Hematopoietic multipotent progenitor cell treated with erythropoietin and hydrocortisone succinate and interleukin-3 and kit ligand, for 15 days (in vitro differentiated cells): ENCODE data around the gene NUDT6.
A peak's percentile ranks its signal among the peaks of the same experiment; 100 is the strongest.

ENCODE experiments used
- DNase-seq: peaks from one replicate; pipeline ENCODE4 v3.0.0-alpha.2; 2015; ENCODE audit warnings: low spot score

NUDT6 gene

DNA sequence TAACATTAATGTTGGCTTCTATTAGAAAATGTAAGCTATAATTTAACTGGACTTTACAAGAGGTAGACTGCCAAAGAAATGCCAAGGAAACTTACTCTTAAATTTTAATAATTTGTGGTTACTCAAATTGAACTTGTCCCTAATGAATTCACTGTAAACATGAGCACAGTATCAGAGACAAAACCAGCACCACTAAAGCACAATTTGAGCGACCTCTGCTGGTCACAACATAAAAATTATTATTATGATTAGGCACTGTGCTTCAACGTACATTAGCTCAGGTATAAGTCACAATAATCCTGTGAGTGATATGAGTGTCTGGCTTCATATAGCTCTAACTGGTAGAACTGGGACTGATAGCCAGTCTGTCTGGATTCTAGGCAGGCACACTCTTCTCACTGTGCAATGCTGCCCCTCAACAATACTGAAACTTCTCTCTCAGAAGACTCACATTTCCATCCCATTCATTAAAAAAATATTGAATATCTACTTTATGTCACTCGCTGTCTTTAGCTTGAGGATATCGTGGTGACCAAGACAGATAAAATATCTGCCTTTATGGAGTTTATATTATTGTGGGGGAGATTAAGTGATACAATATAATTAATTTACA is 8.0 kb downstream of the NUDT6 start:
- DNase-seq = peak; percentile 64

- no peak for DNase-seq
Measured at GRCh38 chr4:122912810-122913575, 9.4 kb downstream of the NUDT6 start.

GRCh38 chr4:122911588-122911987 is 10.8 kb downstream of the NUDT6 start:
- DNase-seq = no peak

- DNase-seq = no peak
Measured at GRCh38 chr4:122909683-122910082, 12.7 kb downstream of the NUDT6 start.

DNA sequence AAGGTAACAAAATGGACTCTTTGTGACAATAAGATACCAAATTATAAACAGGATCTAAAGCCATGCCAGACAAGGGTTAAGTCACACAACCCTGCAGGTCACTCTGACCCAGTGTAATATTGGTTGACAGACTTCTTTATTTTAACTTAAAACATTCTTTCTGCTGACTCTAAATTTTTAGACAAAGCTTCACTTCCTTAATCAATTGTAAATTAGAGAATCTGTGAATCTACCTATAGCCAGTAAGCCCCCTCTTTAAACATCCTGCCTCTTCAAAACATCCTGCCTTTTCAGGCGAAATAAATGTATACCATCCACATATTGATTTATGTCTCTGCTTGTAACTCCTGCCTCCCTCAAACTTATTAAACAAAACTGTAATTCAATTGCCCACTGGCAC is 14.2 kb downstream of the NUDT6 start:
- DNase-seq = no peak

DNA sequence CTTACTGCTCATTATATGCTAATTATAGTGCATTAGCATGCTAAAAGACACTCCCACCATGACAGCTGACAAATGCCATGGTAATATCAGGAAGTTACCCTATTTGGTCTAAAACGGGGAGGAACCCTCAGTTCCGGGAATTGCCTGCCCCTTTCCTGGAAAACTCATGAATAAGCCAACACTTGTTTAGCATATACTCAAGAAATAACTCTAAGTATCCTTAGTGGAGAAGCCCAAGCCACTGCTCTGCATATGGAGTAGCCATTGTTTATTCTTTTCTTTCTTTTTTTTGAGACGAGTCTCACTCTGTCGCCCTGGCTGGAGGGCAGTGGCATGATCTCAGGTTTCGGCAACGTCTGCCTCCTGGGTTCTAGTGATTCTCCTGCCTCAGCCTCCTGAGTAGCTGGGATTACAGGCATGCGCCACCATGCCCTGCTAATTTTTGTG is 15.5 kb downstream of the NUDT6 start:
- DNase-seq = peak; percentile 19

DNA sequence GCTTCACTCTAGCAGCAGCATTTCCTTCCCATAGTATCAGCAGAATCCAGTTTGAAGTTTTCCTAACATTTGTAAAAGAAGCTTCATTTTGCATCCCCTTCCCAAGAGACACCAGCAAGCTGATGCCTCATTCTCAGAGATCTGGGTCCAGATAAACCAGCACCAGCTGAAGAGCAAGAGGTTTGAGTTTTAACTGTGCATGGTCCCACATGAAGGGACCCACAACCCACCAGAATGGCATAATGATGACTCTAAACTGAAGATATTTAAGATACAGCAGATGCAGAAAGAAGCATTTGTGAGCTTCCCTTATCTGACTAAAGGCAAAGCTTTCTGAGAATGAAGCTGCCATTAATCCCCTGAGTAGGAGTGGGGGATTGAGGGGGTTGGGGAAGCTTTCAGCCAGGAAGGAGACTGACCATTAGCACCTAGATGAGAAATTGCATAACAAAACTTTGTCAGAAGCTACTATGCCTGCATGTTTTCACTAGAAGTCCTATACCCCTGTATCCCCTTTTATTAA is 18.6 kb downstream of the NUDT6 start:
- no peak for DNase-seq

DNA sequence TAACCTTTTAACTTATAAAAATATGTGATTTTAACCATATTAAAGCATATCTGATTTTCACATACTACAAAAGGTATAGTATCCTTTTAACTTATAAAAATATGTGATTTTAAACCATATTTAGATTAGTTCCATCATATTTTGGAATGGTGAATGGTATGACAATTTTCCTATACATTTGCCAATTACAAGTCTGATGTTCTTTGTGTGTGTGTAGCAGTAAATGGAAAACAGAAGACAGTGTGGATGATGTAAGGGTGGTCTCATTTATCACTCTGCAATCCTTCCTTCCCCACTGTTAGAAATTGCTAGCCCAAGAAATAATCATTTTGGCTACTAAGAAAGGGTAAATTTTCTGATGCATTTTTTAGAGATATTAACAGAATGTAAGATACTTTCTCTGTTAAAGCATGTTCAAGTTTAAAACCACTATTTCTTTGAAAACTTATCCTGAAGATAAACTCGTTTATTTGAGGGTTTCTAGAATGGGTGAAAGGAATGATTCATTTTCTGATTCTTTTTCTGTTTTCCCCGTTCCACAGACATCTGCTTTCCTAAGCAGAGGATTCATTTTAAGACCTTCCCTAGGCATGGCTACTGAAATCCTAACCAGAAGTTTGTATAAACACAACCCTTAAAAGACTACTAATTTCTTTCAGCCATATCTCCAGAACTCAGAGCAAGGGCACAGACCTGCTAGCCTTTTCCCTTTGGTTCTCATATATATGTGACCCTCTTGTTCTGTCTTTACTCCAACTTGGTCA is 21.0 kb downstream of the NUDT6 start:
- DNase-seq = no peak

GRCh38 chr4:122900314-122900713 is 22.1 kb downstream of the NUDT6 start:
- no peak for DNase-seq

DNA sequence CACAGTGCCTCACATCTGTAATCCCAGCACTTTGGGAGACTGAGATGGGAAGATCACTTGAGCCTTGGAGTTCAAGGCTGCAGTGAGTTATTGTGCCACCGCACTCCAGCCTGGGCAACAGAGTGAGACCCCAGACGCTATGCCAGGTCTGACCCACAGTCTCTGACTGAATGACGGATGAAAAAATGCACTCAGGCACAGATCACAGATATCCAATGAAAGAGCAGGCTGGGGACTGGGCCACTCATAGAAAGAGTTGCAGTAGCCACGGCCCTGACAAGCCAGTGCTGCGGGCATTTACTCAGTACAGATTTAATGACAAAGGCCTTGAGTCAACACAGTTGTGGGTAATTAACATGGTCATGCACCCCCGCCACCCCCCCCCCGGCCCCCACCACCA is 22.7 kb downstream of the NUDT6 start:
- no peak for DNase-seq

- DNase-seq = no peak
Measured at GRCh38 chr4:122898370-122899150, 23.8 kb downstream of the NUDT6 start.

DNA sequence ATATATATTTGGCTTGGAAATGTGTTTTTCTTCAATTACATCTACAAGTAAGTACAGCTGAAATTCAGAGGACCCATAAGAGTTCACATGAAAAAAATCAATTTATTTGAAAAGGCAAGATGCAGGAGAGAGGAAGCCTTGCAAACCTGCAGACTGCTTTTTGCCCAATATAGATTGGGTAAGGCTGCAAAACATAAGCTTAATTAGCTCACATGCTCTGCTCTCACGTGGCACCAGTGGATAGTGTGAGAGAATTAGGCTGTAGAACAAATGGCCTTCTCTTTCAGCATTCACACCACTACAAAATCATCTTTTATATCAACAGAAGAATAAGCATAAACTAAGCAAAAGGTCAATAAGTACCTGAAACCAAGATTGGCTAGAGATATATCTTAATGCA is 26.1 kb downstream of the NUDT6 start:
- no peak for DNase-seq

- DNase-seq = no peak
Measured at GRCh38 chr4:122895336-122895995, 26.9 kb downstream of the NUDT6 start.

DNA sequence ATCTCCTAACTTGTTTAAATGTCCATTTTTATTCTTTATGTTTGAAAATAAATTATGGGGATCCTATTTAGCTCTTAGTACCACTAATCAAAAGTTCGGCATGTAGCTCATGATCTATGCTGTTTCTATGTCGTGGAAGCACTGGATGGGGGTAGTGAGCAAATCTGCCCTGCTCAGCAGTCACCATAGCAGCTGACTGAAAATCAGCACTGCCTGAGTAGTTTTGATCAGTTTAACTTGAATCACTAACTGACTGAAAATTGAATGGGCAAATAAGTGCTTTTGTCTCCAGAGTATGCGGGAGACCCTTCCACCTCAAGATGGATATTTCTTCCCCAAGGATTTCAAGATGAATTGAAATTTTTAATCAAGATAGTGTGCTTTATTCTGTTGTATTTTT is 27.6 kb downstream of the NUDT6 start:
- no peak for DNase-seq

DNA sequence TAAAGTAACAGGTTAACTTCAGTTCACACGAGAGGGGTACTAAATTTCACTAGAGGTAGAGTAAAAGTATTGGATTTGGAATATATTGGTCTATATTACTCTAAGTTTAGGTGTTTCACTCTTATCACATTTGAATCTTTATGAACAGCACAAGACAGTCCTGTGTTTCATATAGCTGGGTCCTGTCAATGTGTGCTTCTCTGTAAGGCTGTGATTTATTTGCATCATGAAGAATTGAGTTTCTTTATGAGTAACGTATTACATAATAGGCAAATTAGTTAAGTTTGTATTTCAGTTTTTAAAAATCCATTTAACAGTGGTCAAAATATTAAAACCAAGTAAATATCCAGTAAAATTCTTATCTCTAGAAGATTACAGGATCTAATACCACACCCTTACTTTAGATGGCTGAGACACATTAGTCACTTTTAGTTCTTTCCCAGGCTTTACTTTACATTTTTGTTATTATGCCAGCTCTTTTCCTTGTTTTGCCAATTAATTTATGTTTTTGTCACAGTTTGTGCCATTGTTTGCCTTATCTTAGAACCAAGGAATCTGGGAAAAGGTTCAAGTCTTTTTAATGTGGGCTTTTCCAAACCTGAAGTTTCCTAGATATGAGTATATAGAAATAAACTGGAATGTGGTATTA is 32.1 kb downstream of the NUDT6 start:
- no peak for DNase-seq

- no peak for DNase-seq
Measured at GRCh38 chr4:122889726-122890125, 32.7 kb downstream of the NUDT6 start.

GRCh38 chr4:122884499-122884898 is 37.9 kb downstream of the NUDT6 start:
- DNase-seq = no peak

GRCh38 chr4:122882857-122883735 is 39.3 kb downstream of the NUDT6 start:
- no peak for DNase-seq

- DNase-seq = no peak
Measured at GRCh38 chr4:122879001-122879400, 43.4 kb downstream of the NUDT6 start.

GRCh38 chr4:122876456-122876855 is 45.9 kb downstream of the NUDT6 start:
- DNase-seq = no peak
